B cell (primary cell): ENCODE measurements around the gene ARHGAP9. TPM values are rescaled to one million over a fixed set of nuclear protein-coding genes. Genes with fewer than 3 reads are reported as not detected.
A peak's percentile ranks its signal among the peaks of the same experiment; 100 is the strongest.
"Not testable (repeated sequence)": the region's sequence is repeated elsewhere in the genome, so short reads cannot be mapped to it uniquely, and the experiment has no call there.

Source experiments
- ATAC-seq: fragments of 200-7000 bp; cut with Tn5 transposase; one replicate; pipeline ENCODE4 v1.10.0; 2021; ENCODE audit warnings: low read depth, mild to moderate bottlenecking, moderate number of reproducible peaks, moderate library complexity
- CTCF ChIA-PET: fragments of 350-600 bp; sonication (Branson Sonifier 250); formaldehyde crosslinking; loops from one replicate; lab custom pipeline; 2021; ENCODE audit warnings: antibody characterized with exemption, inconsistent platforms; lab: Charles Lee
- POLR2A ChIA-PET: fragments of 350-600 bp; sonication (Branson Sonifier 250); formaldehyde crosslinking; loops from one replicate; lab custom pipeline; 2021; ENCODE audit warnings: antibody characterized with exemption; lab: Charles Lee
- DNase-seq: peaks from one replicate; pipeline ENCODE4 v3.0.0; 2013
- H2AFZ ChIP-seq: 2 replicates; pipeline ENCODE4 v1.6.1; 2012; ENCODE audit warnings: mild to moderate bottlenecking, low read depth, low read length; ENCODE audit not compliant: insufficient read depth, poor library complexity, severe bottlenecking
- H3K27ac ChIP-seq, 2 donors: 1 replicate in 1 of 2; 2 replicates in 1 of 2; pipeline ENCODE4 v1.5.1; 2012 to 2013; ENCODE audit warnings: low read length in 2 of 2, mild to moderate bottlenecking in 2 of 2, moderate library complexity in 1 of 2
- H3K27me3 ChIP-seq, 4 experiments: fragments of 200-600 bp in 1 of 4; sonication (generic) in 1 of 4; replicated peaks in 1 of 4; 1 replicate in 2 of 4; 2 replicates in 2 of 4; pipeline versions ENCODE4 v1.6.1 to v1.7.0; 2013 to 2016; ENCODE audit warnings: low read length in 3 of 4, mild to moderate bottlenecking in 2 of 4, mixed read lengths in 1 of 4, moderate library complexity in 1 of 4; ENCODE audit not compliant: insufficient read depth in 4 of 4, control insufficient read depth in 3 of 4; ENCODE audit errors: control extremely low read depth in 1 of 4
- H3K36me3 ChIP-seq, 2 experiments: replicated peaks in 1 of 2; 1 replicate in 1 of 2; 2 replicates in 1 of 2; pipeline versions ENCODE4 v1.6.1 to v1.7.1; 2013; ENCODE audit warnings: low read length in 1 of 2; ENCODE audit not compliant: insufficient read depth in 2 of 2, control insufficient read depth in 1 of 2; ENCODE audit errors: control extremely low read depth in 1 of 2, extremely low read depth in 1 of 2
- H3K4me1 ChIP-seq, 2 donors: fragments of 200-600 bp in 1 of 2; sonication (generic) in 1 of 2; 1 replicate in 1 of 2; 2 replicates in 1 of 2; pipeline versions ENCODE4 v1.5.1 to v1.6.1; 2013 to 2017; ENCODE audit warnings: low read length in 2 of 2; ENCODE audit not compliant: control insufficient read depth in 2 of 2, insufficient read depth in 2 of 2
- H3K4me2 ChIP-seq: replicated peaks from 2 replicates; pipeline ENCODE3; 2012; ENCODE audit warnings: mild to moderate bottlenecking, low read depth, low read length; ENCODE audit not compliant: poor library complexity, severe bottlenecking
- H3K4me3 ChIP-seq, 5 experiments: fragments of 200-600 bp in 1 of 5; sonication (generic) in 1 of 5; 1 replicate in 3 of 5; 2 replicates in 2 of 5; pipeline versions ENCODE4 v1.5.1 to v1.7.0; 2011 to 2016; ENCODE audit warnings: low read length in 4 of 5, mild to moderate bottlenecking in 4 of 5, low read depth in 2 of 5, control low read depth in 1 of 5, moderate library complexity in 1 of 5; ENCODE audit not compliant: insufficient read depth in 1 of 5; ENCODE audit errors: control extremely low read depth in 1 of 5, extremely low read depth in 1 of 5
- H3K79me2 ChIP-seq: fragments of 200-600 bp; sonication (generic); one replicate; pipeline ENCODE4 v1.6.0; 2016; ENCODE audit warnings: low read length; ENCODE audit not compliant: control insufficient read depth, insufficient read depth
- H3K9ac ChIP-seq: fragments of 200-600 bp; sonication (generic); 2 replicates; pipeline ENCODE4 v1.6.1; 2017; ENCODE audit warnings: mild to moderate bottlenecking, low read length, moderate library complexity
- H3K9me3 ChIP-seq, 3 donors: one replicate each; pipeline versions ENCODE4 v1.6.1 to v1.7.1; 2013; ENCODE audit warnings: low read length in 2 of 3; ENCODE audit not compliant: control insufficient read depth in 2 of 3, insufficient read depth in 1 of 3; ENCODE audit errors: control extremely low read depth in 1 of 3
- H4K20me1 ChIP-seq: 2 replicates; pipeline ENCODE4 v1.6.0; 2012; ENCODE audit warnings: mild to moderate bottlenecking, low read length; ENCODE audit not compliant: insufficient read depth, control insufficient read depth, poor library complexity, severe bottlenecking
- H3K27ac Mint-ChIP-seq: one replicate; pipeline ENCODE4 v1.8.0; 2021; ENCODE audit warnings: mixed read lengths
- H3K27me3 Mint-ChIP-seq: one replicate; pipeline ENCODE4 v1.8.0; 2021; ENCODE audit warnings: mixed read lengths
- H3K4me1 Mint-ChIP-seq: one replicate; pipeline ENCODE4 v1.8.0; 2021; ENCODE audit warnings: mixed read lengths
- H3K4me3 Mint-ChIP-seq: one replicate; pipeline ENCODE4 v1.8.0; 2021; ENCODE audit warnings: mixed read lengths
- H3K9me3 Mint-ChIP-seq: one replicate; pipeline ENCODE4 v1.8.0; 2022; ENCODE audit warnings: mixed read lengths; ENCODE audit not compliant: insufficient read depth
- CTCF ChIP-seq: fragments of 200-600 bp; IDR thresholded peaks from one replicate; pipeline ENCODE4 v1.8.0; 2022; ENCODE audit warnings: antibody characterized with exemption, mild to moderate bottlenecking
- EZH2 ChIP-seq: IDR thresholded peaks from 2 replicates; pipeline ENCODE4 v1.6.1; 2012; ENCODE audit warnings: borderline replicate concordance, low read depth, mild to moderate bottlenecking, moderate library complexity, low read length; ENCODE audit not compliant: insufficient read depth, poor library complexity, severe bottlenecking
- WGBS: methylation state at CpG from one replicate; pipeline ENCODE4 v1.1.5; 2013; ENCODE audit warnings: missing lambda C conversion rate; ENCODE audit not compliant: insufficient coverage; 5-methylcytosine and 5-hydroxymethylcytosine counted together
- intact Hi-C: fragments of 100-400 bp; cut with micrococcal nuclease; formaldehyde crosslinking; loops from one replicate; pipeline ENCODE4 v1.10.0; 2022
- polyA plus RNA-seq: library from polyadenylated mRNA; depleted of rRNA; stranded (reverse); fragments of >200 nt; gene quantifications from 2 replicates; pipeline ENCODE4 v1.2.3, GENCODE V29; 2012
- total RNA-seq, 2 donors: library from RNA; stranded (reverse); fragments of 120-200 nt in 1 of 2; gene quantifications; 1 replicate in 1 of 2; 2 replicates in 1 of 2; pipeline versions ENCODE4 v1.2.3 to v1.2.4, GENCODE V29; 2013 to 2022

The ARHGAP9 gene
- total and polyA plus RNA-seq, 2 donors (not counting 1 experiment from before 2014, with no cell fraction given) = 161 to 390 TPM

- Histone ChIP-seq H4K20me1 (peaks cover 5% of the 10 kb centered on the region), H3K9me3 (no peaks in the 10 kb centered on the region), H3K27ac (peak overlapping the region in 1 of 2 donors; percentile 20), H3K36me3 (peaks cover 22 to 61% of the 10 kb centered on the region in 2 experiments), H3K9ac (no peak overlapping the region), H3K79me2 (peaks cover 3% of the 10 kb centered on the region), H3K4me1 (no peaks in the 10 kb centered on the region), H3K27me3 (no peaks in the 10 kb centered on the region), H3K4me2 (no peak overlapping the region), H2AFZ (no peak overlapping the region), H3K4me3 (no peak overlapping the region)
- no peak overlapping the region for H3K4me3 Mint-ChIP-seq
- WGBS = no CpG with 5 or more reads among the region's 7 CpGs
- no peaks in the 10 kb centered on the region for H3K4me1 Mint-ChIP-seq
- H3K9me3 Mint-ChIP-seq = no peaks in the 10 kb centered on the region
- peak overlapping the region; percentile 29 for H3K27ac Mint-ChIP-seq
- no peaks in the 10 kb centered on the region for H3K27me3 Mint-ChIP-seq
- POLR2A ChIA-PET = interaction anchor here (0.7 kb wide), 1 partner anchor 9 kb away, joined by 5 read pairs; no protein-coding TSS in a partner anchor
- no peak for ATAC-seq
- TF ChIP-seq CTCF = no peak
- no peak for TF ChIP-seq EZH2
- CTCF ChIA-PET = interaction anchor here (0.7 kb wide), 1 partner anchor 1278 kb away, joined by 4 read pairs; no protein-coding TSS in a partner anchor
- no peak for DNase-seq
- intact Hi-C loops = no loop called here
Observed at GRCh38 chr12:57511588-57512325, 32.1 kb upstream of the ARHGAP9 start.

- Histone ChIP-seq H3K9ac (no peak overlapping the region), H3K27ac (no peak overlapping the region), H4K20me1 (peaks cover 5% of the 10 kb centered on the region), H3K4me2 (no peak overlapping the region), H2AFZ (no peak overlapping the region), H3K9me3 (no peaks in the 10 kb centered on the region), H3K36me3 (peaks cover 20 to 60% of the 10 kb centered on the region in 2 experiments), H3K4me1 (no peaks in the 10 kb centered on the region), H3K79me2 (peaks cover 5% of the 10 kb centered on the region), H3K27me3 (no peaks in the 10 kb centered on the region), H3K4me3 (no peak overlapping the region)
- TF ChIP-seq CTCF (no peak), EZH2 (no peak)
- no peak for DNase-seq
- 100% methylated on average over 4 of the region's 4 CpGs for WGBS
- Mint-ChIP-seq H3K9me3 (no peaks in the 10 kb centered on the region), H3K27ac (no peak overlapping the region), H3K4me3 (no peak overlapping the region), H3K27me3 (no peaks in the 10 kb centered on the region), H3K4me1 (no peaks in the 10 kb centered on the region)
- CTCF ChIA-PET = interaction anchor here (0.7 kb wide), 1 partner anchor 1278 kb away, joined by 4 read pairs; no protein-coding TSS in a partner anchor
- intact Hi-C loops = no loop called here
- ATAC-seq = no peak
- POLR2A ChIA-PET = interaction anchor here (0.7 kb wide), 1 partner anchor 383 kb away, joined by 3 read pairs; no protein-coding TSS in a partner anchor
Observed at GRCh38 chr12:57511161-57511560, 31.5 kb upstream of the ARHGAP9 start.

- H3K4me3 ChIP-seq, intact Hi-C loops, H3K9me3 Mint-ChIP-seq, H3K4me1 ChIP-seq, H4K20me1 ChIP-seq, H3K4me1 Mint-ChIP-seq, H3K4me3 Mint-ChIP-seq, DNase-seq, H3K27ac Mint-ChIP-seq, ATAC-seq, CTCF ChIA-PET, POLR2A ChIA-PET, H2AFZ ChIP-seq, H3K9ac ChIP-seq, H3K27me3 Mint-ChIP-seq, H3K27me3 ChIP-seq, H3K4me2 ChIP-seq, H3K27ac ChIP-seq, H3K9me3 ChIP-seq: not testable (repeated sequence)
- 100% methylated on average over 3 of the region's 28 CpGs for WGBS
- peaks cover 14% of the 10 kb centered on the region for H3K79me2 ChIP-seq
- peaks cover 5 to 54% of the 10 kb centered on the region in 2 experiments for H3K36me3 ChIP-seq
Observed at GRCh38 chr12:57507796-57508195, 28.1 kb upstream of the ARHGAP9 start.
